GM12873 (cell line): ENCODE data around the gene ATAD2B.

Experiments used
- TF ChIP-seq, protein P1 (sequence below): IDR thresholded peaks from 2 replicates; pipeline ENCODE4 v1.5.1; 2012; ENCODE audit warnings: low read depth, mild to moderate bottlenecking, moderate library complexity, low read length, control low read depth; ENCODE audit not compliant: insufficient read depth; ENCODE audit errors: missing control alignments

ATAD2B gene

DNA sequence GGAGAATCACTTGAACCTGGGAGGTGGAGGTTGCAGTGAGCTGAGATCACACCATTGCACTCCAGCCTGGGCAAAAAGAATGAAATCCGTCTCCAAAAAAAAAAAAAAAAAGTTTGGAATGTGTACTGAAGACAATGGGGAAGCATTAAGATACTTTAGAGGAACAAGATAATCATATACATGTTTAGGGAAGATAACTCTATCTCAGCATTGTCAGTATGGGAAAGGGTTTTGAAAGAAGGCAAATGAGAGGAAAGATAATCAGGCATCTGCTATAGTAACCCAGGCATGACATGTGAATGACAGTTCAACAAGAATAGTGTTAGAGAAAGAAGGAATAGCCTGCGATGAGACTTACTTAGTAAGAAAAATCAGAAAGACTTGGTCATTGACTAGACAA, 112.0 kb downstream of the ATAD2B start:
- TF ChIP-seq, protein P1, sequence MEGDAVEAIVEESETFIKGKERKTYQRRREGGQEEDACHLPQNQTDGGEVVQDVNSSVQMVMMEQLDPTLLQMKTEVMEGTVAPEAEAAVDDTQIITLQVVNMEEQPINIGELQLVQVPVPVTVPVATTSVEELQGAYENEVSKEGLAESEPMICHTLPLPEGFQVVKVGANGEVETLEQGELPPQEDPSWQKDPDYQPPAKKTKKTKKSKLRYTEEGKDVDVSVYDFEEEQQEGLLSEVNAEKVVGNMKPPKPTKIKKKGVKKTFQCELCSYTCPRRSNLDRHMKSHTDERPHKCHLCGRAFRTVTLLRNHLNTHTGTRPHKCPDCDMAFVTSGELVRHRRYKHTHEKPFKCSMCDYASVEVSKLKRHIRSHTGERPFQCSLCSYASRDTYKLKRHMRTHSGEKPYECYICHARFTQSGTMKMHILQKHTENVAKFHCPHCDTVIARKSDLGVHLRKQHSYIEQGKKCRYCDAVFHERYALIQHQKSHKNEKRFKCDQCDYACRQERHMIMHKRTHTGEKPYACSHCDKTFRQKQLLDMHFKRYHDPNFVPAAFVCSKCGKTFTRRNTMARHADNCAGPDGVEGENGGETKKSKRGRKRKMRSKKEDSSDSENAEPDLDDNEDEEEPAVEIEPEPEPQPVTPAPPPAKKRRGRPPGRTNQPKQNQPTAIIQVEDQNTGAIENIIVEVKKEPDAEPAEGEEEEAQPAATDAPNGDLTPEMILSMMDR = no peak

GRCh38 chr2:23813438-23813837, 113.5 kb downstream of the ATAD2B start:
- TF ChIP-seq, protein P1 = peak; percentile 2

GRCh38 chr2:23809150-23809549, 117.8 kb downstream of the ATAD2B start:
- TF ChIP-seq, protein P1 = no peak

GRCh38 chr2:23806665-23807249, 120.2 kb downstream of the ATAD2B start:
- TF ChIP-seq, protein P1 = no peak

DNA sequence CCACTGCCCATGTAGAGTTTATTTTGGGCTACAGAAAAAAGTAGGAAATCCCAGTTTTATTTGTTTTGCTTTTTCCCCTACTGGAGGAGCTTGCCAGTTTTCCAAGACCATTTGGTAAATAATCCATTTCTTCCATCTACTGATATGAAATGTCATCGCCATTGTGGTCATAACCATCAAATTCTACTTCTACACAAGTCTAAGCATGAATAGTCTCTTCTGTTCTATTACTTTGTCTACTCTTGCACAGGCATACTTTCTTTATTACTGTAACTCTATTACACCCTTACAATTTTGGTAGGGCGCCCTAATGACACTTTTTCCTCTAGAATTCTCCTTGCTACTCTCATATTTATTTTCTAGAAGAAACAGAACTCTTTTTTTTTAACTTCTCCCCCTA, 120.7 kb downstream of the ATAD2B start:
- TF ChIP-seq, protein P1 = no peak

- TF ChIP-seq, protein P1 = peak; percentile 37
Measured at GRCh38 chr2:23803965-23804542, 122.9 kb downstream of the ATAD2B start.

- TF ChIP-seq, protein P1 = no peak
Measured at GRCh38 chr2:23803264-23803964, 123.5 kb downstream of the ATAD2B start.
